GM18498 (cell line): ENCODE data around the gene DISC1.

Experiments used
- ATAC-seq: cut with Tn5 transposase; IDR thresholded peaks from one replicate; pipeline ENCODE4 v1.9.1; 2021; ENCODE audit warnings: mild to moderate bottlenecking, moderate library complexity; ENCODE audit not compliant: unreplicated experiment

Gene DISC1

DNA sequence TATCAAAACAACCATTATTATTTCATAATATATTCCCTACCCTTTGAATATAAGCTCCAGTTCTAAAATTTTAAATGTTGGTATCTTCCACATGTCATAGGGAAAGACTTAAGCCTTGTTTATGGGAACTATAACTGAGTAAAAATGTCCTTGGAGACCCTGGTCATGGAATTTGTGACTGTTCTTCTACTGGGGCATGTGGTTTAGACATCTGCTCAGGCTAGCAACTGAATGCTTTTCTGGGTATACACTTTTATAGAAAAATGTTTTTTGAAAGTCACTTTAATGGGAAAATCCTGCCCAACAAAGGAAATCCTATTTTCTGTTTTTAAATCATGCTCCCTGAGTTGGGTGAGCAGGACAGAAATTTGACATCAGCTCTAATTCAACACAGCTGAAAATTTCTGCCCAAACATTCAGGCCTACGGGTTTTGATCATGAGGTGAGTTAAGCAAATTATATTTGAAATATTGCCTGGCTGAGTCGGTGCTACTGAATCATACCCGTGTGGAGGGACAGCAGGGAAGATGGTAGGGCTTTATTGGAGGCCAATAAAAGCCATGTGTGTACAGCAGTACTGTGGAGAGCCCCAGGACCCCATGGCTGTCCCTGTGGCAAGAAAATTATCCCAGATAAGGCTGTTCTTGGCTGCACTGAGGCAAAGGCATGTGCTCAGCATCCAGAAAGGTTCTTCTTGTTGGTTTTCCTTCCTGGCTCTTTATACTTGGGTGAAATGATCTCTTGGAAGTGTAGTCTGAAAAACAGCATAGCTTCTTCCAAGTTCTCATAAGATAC lies 391.8 kb downstream of the DISC1 start:
- ATAC-seq = no peak

DNA sequence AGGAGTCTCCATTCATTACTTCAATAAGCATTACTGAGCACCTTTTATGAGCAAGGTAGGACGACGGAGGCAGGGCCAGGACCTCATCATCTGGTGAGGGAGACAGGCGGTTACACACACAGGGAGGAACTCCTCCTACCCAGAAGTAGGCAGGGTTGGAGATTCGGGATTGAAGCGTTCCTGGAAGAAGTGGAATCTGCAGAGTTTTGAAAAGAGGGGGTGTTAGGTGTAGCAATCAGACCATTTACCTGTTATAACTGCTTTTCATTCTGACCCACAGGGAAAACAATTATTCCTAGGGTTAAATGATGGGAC lies 392.4 kb downstream of the DISC1 start:
- ATAC-seq = no peak

DNA sequence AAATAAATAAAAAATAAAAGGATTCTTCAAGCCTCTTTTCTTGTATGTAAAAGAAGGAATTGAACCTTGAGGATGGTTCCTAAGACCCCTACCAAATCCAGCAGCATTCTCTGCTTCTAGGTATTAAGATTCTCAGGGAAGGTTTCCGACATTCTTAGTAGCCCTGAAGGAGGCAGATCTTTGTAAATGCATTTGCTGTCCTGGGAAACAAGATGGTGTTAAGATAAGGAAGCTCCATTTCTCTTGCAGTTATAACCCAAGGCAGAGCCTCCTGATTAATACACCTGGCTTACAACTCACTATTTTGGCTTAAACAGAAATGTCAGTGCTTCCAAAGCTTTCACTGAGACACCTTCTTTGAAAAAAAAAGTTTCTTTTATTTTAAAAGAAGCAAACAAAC lies 393.8 kb downstream of the DISC1 start:
- no peak for ATAC-seq

DNA sequence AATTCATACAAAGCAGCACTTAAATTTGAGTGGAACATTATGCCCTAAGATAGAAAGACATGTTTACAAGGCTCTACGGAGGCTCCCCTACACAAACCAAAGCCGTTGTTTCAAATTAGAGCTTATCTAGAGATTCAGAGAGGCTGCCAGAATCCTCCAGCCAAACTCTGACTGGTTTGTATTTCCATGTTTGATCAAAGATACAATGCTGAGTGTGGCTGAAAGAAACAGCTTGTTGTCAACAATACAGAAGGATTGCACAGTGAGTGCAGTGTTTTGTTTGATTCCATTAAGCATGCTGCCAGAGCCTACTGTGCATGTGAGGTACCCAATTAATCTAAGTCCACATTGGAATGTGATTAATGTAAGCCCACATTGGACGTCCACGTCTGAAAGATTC lies 402.7 kb downstream of the DISC1 start:
- ATAC-seq = no peak

DNA sequence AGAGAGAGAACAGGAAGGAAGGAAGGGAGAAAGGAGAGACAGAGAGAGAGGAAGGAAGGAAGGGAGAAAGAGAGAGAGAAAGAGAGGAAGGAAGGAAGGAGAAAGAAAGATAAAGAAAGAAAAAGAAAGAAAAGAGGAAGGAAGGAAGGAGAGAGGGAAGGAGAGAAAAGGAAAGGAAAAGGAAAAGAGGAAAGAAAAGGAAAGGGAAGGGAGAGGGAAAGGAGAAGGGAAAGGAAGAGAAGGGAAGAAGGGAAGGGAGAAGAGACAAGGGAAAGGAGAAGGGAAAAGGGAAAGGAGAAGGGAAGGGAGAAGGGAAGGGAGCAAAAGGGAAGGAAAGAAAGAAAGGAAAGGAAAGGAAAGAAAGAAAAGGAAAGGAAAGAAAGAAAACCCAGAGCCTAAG lies 404.6 kb downstream of the DISC1 start:
- ATAC-seq = no peak

DNA sequence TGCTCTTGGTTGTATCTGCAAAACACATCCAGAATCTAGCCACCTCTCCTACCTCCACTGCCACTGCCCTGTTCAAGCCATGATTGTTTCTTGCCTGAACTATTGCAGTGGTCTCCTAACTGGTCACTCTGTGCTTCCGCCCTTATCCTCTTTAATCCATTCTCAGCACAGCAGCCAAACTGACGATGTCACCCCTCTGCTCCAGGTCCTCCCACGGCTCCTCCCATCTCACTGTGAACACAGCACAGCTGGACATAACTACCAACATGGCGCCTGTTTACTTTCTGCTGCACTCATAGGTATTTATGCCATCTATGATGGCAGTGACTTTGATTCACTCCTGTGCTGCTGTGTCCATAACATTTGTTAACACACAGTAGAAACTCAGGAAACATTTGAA lies 406.7 kb downstream of the DISC1 start:
- ATAC-seq = no peak

DNA sequence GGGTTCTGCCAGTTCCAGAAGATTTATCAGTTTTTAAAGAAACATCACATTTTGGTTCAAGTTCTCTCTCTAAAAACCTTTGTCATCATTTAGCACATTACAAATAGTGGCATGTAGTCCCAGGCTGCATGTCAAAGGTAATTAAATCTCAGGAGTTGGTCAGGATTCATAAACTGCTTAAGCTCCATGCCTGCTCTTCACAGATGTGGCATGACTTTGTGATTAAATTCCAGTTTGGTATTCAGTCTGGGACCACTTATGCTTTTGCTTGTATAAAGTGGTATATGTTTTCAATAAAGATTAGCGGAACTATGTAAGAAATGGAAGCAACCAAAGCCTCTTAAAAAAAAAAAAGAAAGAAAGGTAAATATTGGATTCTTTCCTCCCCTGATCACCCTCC lies 408.0 kb downstream of the DISC1 start:
- no peak for ATAC-seq

DNA sequence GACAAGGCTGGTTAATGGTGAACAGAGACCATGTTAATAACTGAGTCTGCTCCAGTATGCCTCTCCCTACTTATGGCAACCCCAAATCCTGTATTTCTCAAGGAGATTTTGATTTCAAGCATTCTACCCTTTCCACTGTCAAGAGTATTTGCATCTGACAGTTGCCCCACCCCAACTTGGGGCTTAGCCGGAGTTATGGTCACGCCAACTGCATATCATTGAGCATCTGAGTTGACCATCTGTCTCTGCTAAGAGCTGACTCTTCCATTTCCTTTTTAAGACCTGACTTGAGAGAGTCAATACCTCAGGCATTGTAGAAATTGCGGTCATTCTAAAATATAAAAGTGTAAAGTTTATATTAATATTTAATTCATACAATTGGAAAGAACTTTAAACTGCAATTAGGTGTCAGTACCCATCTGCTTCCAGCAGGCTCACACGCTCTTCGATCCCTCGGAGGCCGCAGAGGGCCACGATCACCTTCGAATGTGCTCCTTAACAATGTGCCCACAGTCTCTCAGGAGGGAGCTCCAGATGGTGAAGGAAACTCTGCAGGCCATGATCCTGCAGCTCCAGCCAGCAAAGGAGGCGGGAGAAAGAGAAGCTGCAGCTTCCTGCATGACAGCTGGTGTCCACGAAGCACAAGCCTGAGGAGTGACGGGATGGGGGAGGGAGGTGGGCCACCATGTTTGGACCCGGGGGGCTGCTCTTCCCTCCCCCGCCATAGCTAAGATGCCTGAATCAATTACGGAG lies 409.8 kb downstream of the DISC1 start:
- ATAC-seq = no peak

DNA sequence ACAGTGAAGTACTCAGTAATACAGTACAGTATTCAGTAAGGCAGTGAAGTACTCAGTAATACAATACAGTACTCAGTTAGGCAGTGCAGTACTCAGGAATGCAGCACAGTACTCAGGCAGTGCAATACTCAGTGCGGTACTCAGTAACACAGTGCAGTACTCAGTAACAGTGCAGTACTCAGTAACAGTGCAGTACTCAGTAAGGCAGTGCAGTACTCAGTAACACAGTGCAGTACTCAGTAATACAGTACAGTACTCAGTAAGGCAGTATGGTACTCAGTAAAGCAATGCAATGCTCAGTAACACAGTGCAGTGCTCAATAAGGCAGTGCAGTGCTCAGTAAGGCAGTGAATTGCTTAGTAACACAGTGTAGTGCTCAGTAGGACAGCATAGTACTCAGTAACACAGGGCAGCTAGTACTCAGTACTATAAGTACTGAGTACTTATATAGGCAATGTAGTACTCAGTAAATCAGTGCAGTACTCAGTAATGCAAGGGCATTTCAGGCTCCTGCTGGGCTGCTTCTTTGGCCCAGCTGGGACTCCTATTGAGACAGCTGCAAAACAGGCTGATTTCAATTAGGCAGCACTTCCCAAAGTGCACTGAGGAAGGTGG lies 411.3 kb downstream of the DISC1 start:
- ATAC-seq = no peak

DNA sequence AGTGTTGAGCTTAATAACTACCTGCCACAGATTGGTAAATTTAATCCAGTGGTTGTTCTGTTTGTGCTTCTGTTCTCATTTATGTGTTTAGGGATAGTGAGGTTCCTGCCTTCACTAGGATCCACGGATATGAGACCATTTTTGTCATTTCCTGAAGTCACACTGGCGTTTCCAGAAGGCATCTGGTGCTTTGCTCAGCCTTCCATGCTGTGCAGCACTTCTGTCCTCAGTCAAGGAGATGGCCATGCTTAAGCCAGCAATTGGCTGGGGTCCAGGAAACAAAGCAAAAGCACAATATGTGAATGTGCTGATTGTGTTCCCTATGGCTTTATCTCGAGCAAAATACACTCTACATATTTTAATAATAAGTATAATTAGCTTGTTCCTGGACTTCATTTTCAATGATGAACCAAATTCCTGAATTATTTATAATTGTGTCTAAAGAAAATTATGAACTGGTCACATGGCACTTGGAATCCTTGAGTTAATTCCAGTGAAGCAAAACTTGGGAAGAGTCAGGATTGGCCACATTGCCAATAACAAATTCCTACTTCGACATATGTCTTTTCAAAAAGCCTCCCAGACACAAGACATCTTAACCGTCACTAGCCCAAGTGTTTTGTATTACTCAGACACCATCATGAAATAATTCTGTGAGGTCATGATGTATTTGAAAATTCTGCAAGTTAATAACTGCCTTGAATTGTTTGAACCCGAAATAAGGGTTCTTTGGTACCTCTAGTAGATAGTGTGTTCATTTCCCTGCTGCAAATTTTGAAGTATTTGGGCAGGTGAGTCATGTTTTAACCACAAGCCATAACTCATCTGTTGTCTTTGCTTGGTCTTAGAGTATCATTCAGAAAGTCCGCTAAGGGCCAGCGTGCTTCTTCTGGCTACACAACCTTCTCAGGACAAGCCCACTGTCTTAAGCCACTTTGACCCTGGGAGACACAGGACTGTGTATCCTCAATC lies 412.4 kb downstream of the DISC1 start:
- no peak for ATAC-seq

DNA sequence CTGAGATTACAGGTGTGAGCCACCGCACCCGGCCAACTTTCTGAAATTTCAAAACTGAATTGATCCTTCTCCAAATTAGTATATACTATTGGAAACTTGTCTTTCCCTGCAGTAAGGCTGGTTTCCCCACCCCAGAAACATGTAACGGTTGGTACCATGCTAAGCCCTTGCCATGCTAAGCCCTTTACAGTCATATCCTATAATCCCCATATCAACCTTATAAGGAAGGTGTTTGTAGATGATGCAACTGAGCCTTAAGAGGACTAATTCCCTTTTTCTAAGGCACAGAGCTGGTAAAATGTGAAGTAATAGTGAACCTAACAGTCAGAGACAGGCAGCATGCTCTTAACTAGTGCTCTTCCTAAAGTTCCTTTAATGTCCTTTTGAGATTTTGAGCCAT lies 413.7 kb downstream of the DISC1 start:
- ATAC-seq = no peak

DNA sequence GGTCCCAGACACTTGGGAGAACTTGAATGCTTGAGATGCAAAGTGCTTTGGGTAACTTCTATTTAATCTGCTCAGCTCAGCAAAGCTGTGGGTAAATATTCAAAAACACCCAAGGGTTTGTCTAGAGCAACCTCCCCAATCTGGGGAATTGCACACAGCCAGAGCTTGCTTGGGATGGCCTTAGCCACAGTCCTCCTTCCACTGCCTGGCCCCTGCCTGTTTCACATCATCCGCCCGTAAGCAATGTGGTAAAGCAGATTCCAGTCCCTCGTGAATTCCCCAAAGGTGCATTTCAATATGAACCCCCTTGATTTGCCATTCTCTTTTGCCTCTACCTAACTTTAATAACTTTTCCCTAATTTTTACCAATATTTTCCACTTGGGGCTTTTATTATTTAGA lies 418.1 kb downstream of the DISC1 start:
- no peak for ATAC-seq

DNA sequence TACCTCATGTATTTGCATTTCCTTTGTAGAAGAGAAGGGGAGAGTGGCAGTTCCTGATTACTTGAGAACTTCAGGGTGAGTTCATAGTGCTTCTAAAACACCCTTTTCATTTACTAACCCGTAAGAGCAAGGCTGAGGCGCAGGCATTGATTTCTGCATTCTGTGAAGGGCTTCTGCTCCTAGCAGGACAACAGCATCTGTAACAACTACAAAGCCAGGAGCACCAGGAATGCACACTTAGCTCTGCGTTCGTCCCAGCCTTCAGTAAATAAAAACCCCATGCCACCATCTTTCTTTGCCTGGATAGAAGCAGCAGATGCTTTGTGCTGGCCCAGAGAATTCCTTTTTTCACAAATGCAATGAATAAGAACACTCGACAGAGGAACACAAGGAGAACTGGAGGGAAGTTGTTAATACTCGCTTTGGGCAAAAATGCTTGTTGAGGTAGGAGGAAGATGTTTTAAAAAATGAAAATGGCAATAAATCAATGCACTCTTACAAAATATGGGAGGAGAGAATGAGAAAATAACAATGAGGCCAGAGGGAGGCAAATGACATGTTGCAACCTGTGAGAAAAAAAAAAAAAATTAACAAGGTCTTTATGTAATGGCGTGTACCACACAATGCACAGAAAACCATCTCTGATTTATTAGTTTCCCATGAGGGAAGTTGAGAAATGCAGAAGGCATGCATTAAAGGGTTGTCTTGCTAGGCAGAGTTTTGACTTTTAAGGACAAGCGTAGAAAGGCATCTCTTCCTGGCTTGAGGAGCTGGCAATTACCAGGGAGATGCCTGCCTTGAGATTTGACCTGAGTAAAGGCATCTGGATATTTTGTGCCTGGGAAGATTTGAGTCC lies 418.8 kb downstream of the DISC1 start:
- ATAC-seq = no peak

DNA sequence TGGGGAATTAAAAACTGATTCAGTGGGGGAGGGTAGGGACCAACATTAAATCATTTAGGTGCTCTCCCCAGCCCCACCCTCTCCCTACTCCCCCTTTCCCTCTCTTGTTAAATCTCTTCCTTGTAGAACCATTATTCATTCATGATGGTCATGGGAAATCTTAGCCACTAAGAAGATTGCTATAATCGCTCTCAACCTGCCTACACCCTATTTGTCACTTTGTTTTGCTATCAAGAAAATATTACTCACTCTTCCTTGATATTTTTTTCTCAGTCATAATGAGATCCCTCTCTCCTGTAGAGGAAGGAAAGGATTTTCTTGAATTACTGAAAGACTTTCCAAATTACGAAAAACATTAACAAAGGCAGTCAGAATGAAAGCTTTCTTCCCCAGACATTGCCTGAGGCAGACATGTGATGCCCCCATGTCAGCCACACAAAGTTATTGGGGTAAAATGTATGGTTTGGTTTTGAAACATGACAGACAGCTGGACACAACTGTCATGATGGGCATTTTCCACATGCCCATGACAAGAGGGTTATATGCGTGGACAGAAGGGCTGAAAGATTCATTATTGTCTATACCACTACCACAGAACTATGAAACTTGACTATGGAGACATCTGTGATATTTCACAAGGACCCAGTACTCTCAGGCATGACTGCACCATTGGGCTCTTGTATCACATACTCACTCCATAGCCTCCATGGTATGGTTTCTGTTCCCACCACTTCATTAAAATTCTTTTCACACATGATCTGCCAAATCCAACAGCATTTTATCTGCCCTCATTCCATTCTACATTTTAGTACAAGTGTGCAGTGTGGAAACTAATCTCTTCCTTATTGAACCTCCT lies 420.1 kb downstream of the DISC1 start:
- ATAC-seq = no peak

DNA sequence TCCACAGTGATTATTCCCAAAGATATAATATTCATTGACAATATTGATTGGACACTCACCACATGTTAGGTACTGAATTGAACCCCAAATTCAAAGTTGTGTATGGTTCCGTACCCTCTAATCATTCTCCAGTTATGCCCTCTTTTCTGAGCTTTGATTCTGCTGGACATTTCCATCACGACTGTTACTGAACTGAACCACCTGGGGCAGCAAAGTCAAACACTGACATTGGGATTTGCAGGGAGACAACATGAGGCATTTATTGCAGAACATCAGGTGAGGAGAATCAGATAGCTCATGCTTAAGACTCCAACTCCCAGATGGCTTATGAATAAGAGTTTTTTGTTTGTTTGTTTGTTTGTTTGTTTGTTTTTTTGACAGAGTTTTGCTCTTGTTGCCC lies 420.9 kb downstream of the DISC1 start:
- ATAC-seq = no peak

DNA sequence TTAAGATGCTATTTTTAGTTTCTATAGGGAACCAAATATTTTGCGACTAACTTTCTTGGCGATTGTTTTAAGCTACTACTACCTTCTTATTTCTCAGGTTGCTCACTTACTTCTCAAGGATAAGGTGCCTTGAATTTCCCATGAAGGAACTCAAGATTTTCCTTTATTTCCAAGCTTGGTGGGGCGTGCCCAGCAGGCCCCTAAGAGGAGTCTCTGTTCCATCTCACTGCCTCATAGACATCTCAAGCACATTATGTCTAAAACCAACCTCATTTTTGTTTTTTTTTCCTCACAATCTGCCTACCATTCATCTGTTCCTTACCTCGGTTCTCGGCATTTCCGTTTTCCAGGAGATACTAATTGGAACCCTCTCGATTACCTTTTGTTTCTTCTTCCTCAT lies 421.9 kb downstream of the DISC1 start:
- no peak for ATAC-seq

DNA sequence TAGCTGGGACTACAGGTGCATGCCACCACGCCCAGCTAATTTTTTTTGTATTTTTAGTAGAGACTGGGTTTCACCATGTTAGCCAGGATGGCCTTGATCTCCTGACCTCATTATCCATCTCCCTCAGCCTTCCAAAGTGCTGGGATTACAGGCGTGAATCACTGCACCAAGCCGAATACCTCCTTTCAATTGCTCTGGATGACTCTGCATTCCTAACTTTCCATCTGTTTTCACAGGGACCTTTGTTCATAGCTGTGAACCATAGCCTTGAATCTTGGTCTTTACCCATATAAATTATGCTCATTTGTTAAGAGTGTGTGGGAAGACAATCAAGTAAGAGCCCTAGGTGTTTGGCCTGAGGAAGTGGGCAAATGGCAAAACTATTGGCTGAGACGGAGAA lies 422.7 kb downstream of the DISC1 start:
- no peak for ATAC-seq

DNA sequence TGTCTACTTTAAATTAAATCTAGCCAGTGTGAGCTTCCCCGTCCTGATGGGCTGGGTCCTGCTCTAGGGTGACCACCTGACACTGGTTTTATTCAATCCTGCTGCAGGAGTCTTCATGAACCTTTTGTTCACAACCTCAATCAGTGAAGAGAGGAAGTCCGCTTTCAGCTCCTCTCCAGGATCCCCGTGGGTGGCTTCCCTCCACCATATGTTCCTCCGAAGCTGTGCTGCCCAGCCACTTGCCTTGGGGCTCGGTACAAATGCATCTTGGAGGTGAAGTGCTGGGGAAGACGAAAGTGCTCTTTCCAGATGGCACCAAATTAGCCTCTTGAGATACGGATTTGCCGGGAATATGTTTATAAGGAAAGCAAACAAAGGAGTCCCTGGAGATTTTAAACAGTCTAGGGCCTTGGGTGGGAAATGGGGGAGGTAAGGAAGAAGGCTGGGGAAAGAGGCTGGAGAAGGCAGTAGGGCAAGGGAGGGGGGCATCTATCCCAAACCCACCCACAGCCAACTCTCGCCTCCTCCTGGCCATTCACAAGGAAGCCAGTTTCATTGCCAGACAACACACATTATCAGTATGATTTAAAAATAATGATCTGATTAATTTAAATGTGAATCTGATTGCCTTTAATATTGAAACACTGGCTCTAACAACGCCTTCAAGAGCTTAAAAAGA lies 430.8 kb downstream of the DISC1 start:
- no peak for ATAC-seq

DNA sequence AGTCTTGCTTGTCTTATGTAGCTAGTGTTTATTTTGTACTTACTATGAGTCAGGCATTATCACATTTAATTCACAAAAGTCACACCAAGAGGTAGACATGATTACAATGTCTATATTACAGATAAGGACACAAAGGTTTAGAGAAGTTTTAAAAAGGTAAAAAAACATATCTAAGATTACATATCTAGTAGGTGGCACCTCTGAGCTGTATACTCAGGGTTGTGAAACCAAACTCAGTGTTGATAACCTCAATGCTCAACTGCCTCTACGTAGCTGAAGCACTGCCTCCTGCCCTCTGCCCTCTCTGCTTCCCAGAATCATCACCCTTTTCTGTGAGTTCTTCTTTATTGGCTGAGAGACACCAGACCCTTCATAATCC lies 431.3 kb downstream of the DISC1 start:
- ATAC-seq = no peak
